Trophoblast cell (in vitro differentiated cells and primary cell): ENCODE results near the gene TLE3.

ENCODE experiments used
- DNase-seq, 2 donors: peaks; one replicate each; pipeline ENCODE4 v3.0.0-alpha.2; 2016
- H2AFZ ChIP-seq: 2 replicates; pipeline ENCODE4 v1.6.1; 2013; ENCODE audit warnings: low read length, moderate library complexity, mild to moderate bottlenecking; ENCODE audit not compliant: insufficient read depth, poor library complexity
- H2AK5ac ChIP-seq: 2 replicates; pipeline ENCODE4 v1.6.1; 2013; ENCODE audit warnings: mild to moderate bottlenecking, low read length
- H2BK120ac ChIP-seq: 2 replicates; pipeline ENCODE4 v1.6.1; 2013; ENCODE audit warnings: low read length, mild to moderate bottlenecking, moderate library complexity; ENCODE audit not compliant: insufficient read depth, poor library complexity
- H2BK12ac ChIP-seq: 2 replicates; pipeline ENCODE4 v1.6.1; 2013; ENCODE audit warnings: mild to moderate bottlenecking, low read length, moderate library complexity
- H2BK5ac ChIP-seq: 2 replicates; pipeline ENCODE4 v1.6.1; 2013; ENCODE audit warnings: low read length, low read depth, moderate library complexity, mild to moderate bottlenecking; ENCODE audit not compliant: poor library complexity
- H3K14ac ChIP-seq: 2 replicates; pipeline ENCODE4 v1.6.1; 2013; ENCODE audit warnings: mild to moderate bottlenecking, low read length
- H3K18ac ChIP-seq: 2 replicates; pipeline ENCODE4 v1.6.1; 2013; ENCODE audit warnings: mild to moderate bottlenecking, low read length
- H3K23ac ChIP-seq: 2 replicates; pipeline ENCODE4 v1.6.1; 2013; ENCODE audit warnings: low read length
- H3K27ac ChIP-seq: 2 replicates; pipeline ENCODE4 v1.5.1; 2013; ENCODE audit warnings: low read depth, mild to moderate bottlenecking, inconsistent platforms, low read length, moderate library complexity
- H3K27me3 ChIP-seq: 2 replicates; pipeline ENCODE4 v1.6.1; 2013; ENCODE audit warnings: inconsistent platforms, mild to moderate bottlenecking, low read length, moderate library complexity; ENCODE audit not compliant: insufficient read depth
- H3K36me3 ChIP-seq, 2 experiments: 1 replicate in 1 of 2; 2 replicates in 1 of 2; pipeline ENCODE4 v1.6.1; 2013; ENCODE audit warnings: low read length in 2 of 2, mild to moderate bottlenecking in 2 of 2, moderate library complexity in 1 of 2; ENCODE audit not compliant: insufficient read depth in 2 of 2, control insufficient read depth in 1 of 2
- H3K4ac ChIP-seq: 2 replicates; pipeline ENCODE4 v1.6.1; 2013; ENCODE audit warnings: low read depth, mild to moderate bottlenecking, low read length, moderate library complexity
- H3K4me1 ChIP-seq, 2 experiments: 1 replicate in 1 of 2; 2 replicates in 1 of 2; pipeline ENCODE4 v1.6.1; 2013; ENCODE audit warnings: low read length in 2 of 2, mild to moderate bottlenecking in 2 of 2, moderate library complexity in 1 of 2; ENCODE audit not compliant: insufficient read depth in 2 of 2, control insufficient read depth in 1 of 2
- H3K4me2 ChIP-seq: 2 replicates; pipeline ENCODE4 v1.6.1; 2013; ENCODE audit warnings: inconsistent platforms, mild to moderate bottlenecking, low read length, moderate library complexity
- H3K4me3 ChIP-seq: 2 replicates; pipeline ENCODE4 v1.5.1; 2013; ENCODE audit warnings: mild to moderate bottlenecking, low read depth, low read length, inconsistent platforms
- H3K79me1 ChIP-seq: one replicate; pipeline ENCODE4 v1.6.1; 2013; ENCODE audit warnings: low read length
- H3K79me2 ChIP-seq: 2 replicates; pipeline ENCODE4 v1.6.1; 2013; ENCODE audit warnings: low read length, mild to moderate bottlenecking; ENCODE audit not compliant: control insufficient read depth, insufficient read depth, poor library complexity
- H3K9ac ChIP-seq: 2 replicates; pipeline ENCODE4 v1.6.1; 2013; ENCODE audit warnings: mild to moderate bottlenecking, low read length
- H3K9me3 ChIP-seq: 2 replicates; pipeline ENCODE4 v1.6.1; 2013; ENCODE audit warnings: low read depth, mild to moderate bottlenecking, control low read depth, inconsistent platforms, low read length; ENCODE audit not compliant: insufficient read depth
- H4K12ac ChIP-seq: 2 replicates; pipeline ENCODE4 v1.6.1; 2013; ENCODE audit warnings: low read depth, mild to moderate bottlenecking, low read length, moderate library complexity
- H4K8ac ChIP-seq: 2 replicates; pipeline ENCODE4 v1.6.1; 2013; ENCODE audit warnings: low read depth, mild to moderate bottlenecking, low read length, moderate library complexity
- H4K91ac ChIP-seq: one replicate; pipeline ENCODE4 v1.6.1; 2013; ENCODE audit warnings: low read depth, mild to moderate bottlenecking, low read length, moderate library complexity
- WGBS: extraction: QIAGEN DNeasy Blood & Tissue Kit; methylation state at CpG from one replicate; pipeline ENCODE4 v1.1.7; 2013; ENCODE audit warnings: missing lambda C conversion rate; ENCODE audit not compliant: insufficient read length, insufficient coverage; ENCODE audit errors: extremely low coverage; 5-methylcytosine and 5-hydroxymethylcytosine counted together

The TLE3 gene

GRCh38 chr15:70029297-70029701 lies 68.4 kb downstream of the TLE3 start:
- H2AK5ac ChIP-seq = no peak overlapping the region
- no peak overlapping the region for H2BK12ac ChIP-seq
- H3K27ac ChIP-seq = no peak overlapping the region
- H3K36me3 ChIP-seq = no peaks in the 10 kb centered on the region
- H3K4me1 ChIP-seq = peaks cover 0 to 1% of the 10 kb centered on the region in 2 experiments
- no peak overlapping the region for H3K4me2 ChIP-seq
- WGBS = no CpG with 5 or more reads among the region's 3 CpGs
- no peak overlapping the region for H4K91ac ChIP-seq
- H3K4me3 ChIP-seq = no peak overlapping the region
- no peak overlapping the region for H3K23ac ChIP-seq
- H3K18ac ChIP-seq = no peak overlapping the region
- no peak overlapping the region for H4K12ac ChIP-seq
- H3K79me2 ChIP-seq = no peaks in the 10 kb centered on the region
- H4K8ac ChIP-seq = no peak overlapping the region
- H3K9me3 ChIP-seq = peaks cover 2% of the 10 kb centered on the region
- no peak overlapping the region for H3K4ac ChIP-seq
- H2AFZ ChIP-seq = no peak overlapping the region
- H2BK5ac ChIP-seq = no peak overlapping the region
- H3K27me3 ChIP-seq = no peaks in the 10 kb centered on the region
- H3K79me1 ChIP-seq = no peaks in the 10 kb centered on the region
- no peak overlapping the region for H2BK120ac ChIP-seq
- H3K9ac ChIP-seq = no peak overlapping the region
- no peak for DNase-seq
- H3K14ac ChIP-seq = no peak overlapping the region

GRCh38 chr15:70027518-70027917 lies 70.2 kb downstream of the TLE3 start:
- Histone ChIP-seq H3K4me2 (no peak overlapping the region), H3K27me3 (no peaks in the 10 kb centered on the region), H3K9me3 (peaks cover 2% of the 10 kb centered on the region), H4K12ac (no peak overlapping the region), H3K27ac (no peak overlapping the region), H3K79me2 (no peaks in the 10 kb centered on the region), H3K18ac (no peak overlapping the region), H2BK5ac (no peak overlapping the region), H2AFZ (no peak overlapping the region), H3K9ac (no peak overlapping the region), H3K79me1 (no peaks in the 10 kb centered on the region), H3K4me3 (no peak overlapping the region), H3K14ac (no peak overlapping the region), H2AK5ac (no peak overlapping the region), H2BK120ac (no peak overlapping the region), H3K4me1 (peaks cover 4 to 6% of the 10 kb centered on the region in 2 experiments), H4K8ac (no peak overlapping the region), H2BK12ac (no peak overlapping the region), H3K4ac (no peak overlapping the region), H3K36me3 (no peaks in the 10 kb centered on the region), H4K91ac (no peak overlapping the region), H3K23ac (no peak overlapping the region)
- DNase-seq = no peak
- WGBS = no CpG with 5 or more reads among the region's 1 CpG

GRCh38 chr15:70026991-70027390 lies 70.7 kb downstream of the TLE3 start:
- Histone ChIP-seq H4K8ac (no peak overlapping the region), H2BK12ac (no peak overlapping the region), H2BK5ac (no peak overlapping the region), H3K18ac (no peak overlapping the region), H3K9ac (no peak overlapping the region), H2AK5ac (no peak overlapping the region), H3K36me3 (no peaks in the 10 kb centered on the region), H4K12ac (no peak overlapping the region), H3K4me1 (peaks cover 4 to 6% of the 10 kb centered on the region in 2 experiments), H4K91ac (no peak overlapping the region), H3K79me1 (no peaks in the 10 kb centered on the region), H2BK120ac (no peak overlapping the region), H3K4me2 (no peak overlapping the region), H3K14ac (no peak overlapping the region), H3K4me3 (no peak overlapping the region), H2AFZ (no peak overlapping the region), H3K23ac (no peak overlapping the region), H3K9me3 (peaks cover 2% of the 10 kb centered on the region), H3K27me3 (no peaks in the 10 kb centered on the region), H3K79me2 (no peaks in the 10 kb centered on the region), H3K4ac (no peak overlapping the region), H3K27ac (no peak overlapping the region)
- DNase-seq = no peak
- WGBS = no CpG with 5 or more reads among the region's 5 CpGs

GRCh38 chr15:70025413-70026296 lies 72.1 kb downstream of the TLE3 start:
- Histone ChIP-seq H2AK5ac (no peak overlapping the region), H3K23ac (no peak overlapping the region), H2BK5ac (no peak overlapping the region), H4K91ac (no peak overlapping the region), H4K8ac (no peak overlapping the region), H3K4me3 (no peak overlapping the region), H3K79me2 (no peaks in the 10 kb centered on the region), H3K14ac (no peak overlapping the region), H3K4me1 (peaks cover 4 to 6% of the 10 kb centered on the region in 2 experiments), H3K36me3 (no peaks in the 10 kb centered on the region), H3K27me3 (no peaks in the 10 kb centered on the region), H3K4me2 (no peak overlapping the region), H3K18ac (no peak overlapping the region), H2BK120ac (no peak overlapping the region), H2BK12ac (no peak overlapping the region), H3K9me3 (peaks cover 2% of the 10 kb centered on the region), H3K4ac (no peak overlapping the region), H3K79me1 (no peaks in the 10 kb centered on the region), H3K27ac (no peak overlapping the region), H3K9ac (no peak overlapping the region), H4K12ac (no peak overlapping the region), H2AFZ (no peak overlapping the region)
- whole genome bisulfite sequencing = no CpG with 5 or more reads among the region's 11 CpGs
- peak in 1 of 2 donors; percentile 47 for DNase-seq
